H1 (cell line): ENCODE results near the gene RNF151. TPM values are rescaled to one million over a fixed set of nuclear protein-coding genes. Genes with fewer than 3 reads are reported as not detected.
A peak's percentile ranks its signal among the peaks of the same experiment; 100 is the strongest.

Experiments
- CTCF ChIA-PET: fragments of 300-600 bp; sonication (Branson Sonifier 250); formaldehyde crosslinking; loops from one replicate; lab custom pipeline; 2021; ENCODE audit not compliant: partially characterized antibody; lab: Charles Lee
- POLR2A ChIA-PET: fragments of 300-600 bp; sonication (Branson Sonifier 250); formaldehyde crosslinking; loops from one replicate; lab custom pipeline; 2021; ENCODE audit warnings: inconsistent platforms; ENCODE audit not compliant: partially characterized antibody; lab: Charles Lee
- DNase-seq, 2 experiments: peaks; one replicate each; pipeline versions ENCODE4 v3.0.0 to v3.0.0-alpha.2; 2010 to 2022; ENCODE audit warnings: low spot score in 2 of 2, low read depth in 1 of 2, mixed read lengths in 1 of 2
- FAIRE-seq: peaks from 2 replicates; lab custom pipeline; 2011; peaks lifted over from hg19 to GRCh38; lab: Jason Lieb, UNC
- H2AFZ ChIP-seq: 2 replicates; pipeline ENCODE4 v1.8.1; 2012; ENCODE audit warnings: low read length, inconsistent platforms
- H2AK5ac ChIP-seq: 2 replicates; pipeline ENCODE4 v1.6.1; 2013; ENCODE audit warnings: low read depth, low read length
- H2BK120ac ChIP-seq: replicated peaks from 2 replicates; pipeline ENCODE3; 2013; ENCODE audit warnings: low read depth, low read length, inconsistent platforms
- H2BK12ac ChIP-seq: 2 replicates; pipeline ENCODE4 v1.6.1; 2013; ENCODE audit warnings: low read depth, low read length
- H2BK15ac ChIP-seq: 2 replicates; pipeline ENCODE4 v1.6.1; 2013; ENCODE audit warnings: low read length
- H2BK20ac ChIP-seq: 2 replicates; pipeline ENCODE4 v1.6.1; 2013; ENCODE audit warnings: low read length
- H2BK5ac ChIP-seq: 2 replicates; pipeline ENCODE4 v1.6.1; 2013; ENCODE audit warnings: low read depth, low read length
- H3K14ac ChIP-seq: 2 replicates; pipeline ENCODE4 v1.6.1; 2013; ENCODE audit warnings: inconsistent platforms; ENCODE audit not compliant: insufficient read length
- H3K18ac ChIP-seq: 2 replicates; pipeline ENCODE4 v1.6.1; 2013; ENCODE audit warnings: low read length; ENCODE audit errors: extremely low read depth
- H3K23ac ChIP-seq: 2 replicates; pipeline ENCODE4 v1.6.1; 2013; ENCODE audit warnings: inconsistent platforms; ENCODE audit not compliant: insufficient read length
- H3K23me2 ChIP-seq: 2 replicates; pipeline ENCODE4 v1.6.1; 2013; ENCODE audit warnings: low read depth, low read length
- H3K27ac ChIP-seq: 2 replicates; pipeline ENCODE4 v1.6.1; 2011; ENCODE audit warnings: low read depth, low read length, inconsistent platforms
- H3K27me3 ChIP-seq, 4 experiments: replicated peaks in 1 of 4; 1 replicate in 1 of 4; 2 replicates in 3 of 4; pipeline versions ENCODE4 v1.6.1 to v1.8.1; 2011 to 2013; ENCODE audit warnings: low read length in 3 of 4, mild to moderate bottlenecking in 3 of 4, inconsistent platforms in 2 of 4, mixed read lengths in 2 of 4, moderate library complexity in 1 of 4; ENCODE audit not compliant: control insufficient read depth in 3 of 4, insufficient read depth in 3 of 4; ENCODE audit errors: extremely low read depth in 1 of 4
- H3K36me3 ChIP-seq, 4 experiments: 2 replicates each; pipeline versions ENCODE4 v1.6.1 to v1.8.1; 2011 to 2013; ENCODE audit warnings: mild to moderate bottlenecking in 4 of 4, low read length in 3 of 4, moderate library complexity in 2 of 4, control low read depth in 1 of 4, inconsistent platforms in 1 of 4; ENCODE audit not compliant: insufficient read depth in 4 of 4, control insufficient read depth in 2 of 4
- H3K4ac ChIP-seq: replicated peaks from 2 replicates; pipeline ENCODE3; 2013; ENCODE audit warnings: low read length, low read depth, mixed read lengths, inconsistent platforms; ENCODE audit not compliant: insufficient read length
- H3K4me1 ChIP-seq, 4 experiments: replicated peaks in 1 of 4; 1 replicate in 1 of 4; 2 replicates in 3 of 4; pipeline versions ENCODE4 v1.6.1 to v1.8.1; 2011 to 2013; ENCODE audit warnings: low read length in 3 of 4, inconsistent platforms in 2 of 4, mixed read lengths in 1 of 4; ENCODE audit not compliant: insufficient read depth in 4 of 4, control insufficient read depth in 3 of 4
- H3K4me2 ChIP-seq, 2 experiments: 2 replicates each; pipeline versions ENCODE4 v1.6.1 to v1.8.1; 2011 to 2013; ENCODE audit warnings: low read depth in 2 of 2, low read length in 2 of 2, control low read depth in 1 of 2, inconsistent platforms in 1 of 2, mild to moderate bottlenecking in 1 of 2; ENCODE audit not compliant: insufficient read depth in 1 of 2
- H3K4me3 ChIP-seq, 4 experiments: fragments of 200-600, 300-600 bp in 1 of 4; sonication (generic), shearing (Covaris generic), sonication (Bioruptor Twin) in 1 of 4; 2 replicates each; pipeline versions ENCODE4 v1.5.1 to v1.8.1; 2011 to 2016; ENCODE audit warnings: low read length in 4 of 4, low read depth in 3 of 4, control low read depth in 2 of 4, inconsistent platforms in 2 of 4, mild to moderate bottlenecking in 2 of 4, mixed read lengths in 1 of 4, moderate library complexity in 1 of 4; ENCODE audit not compliant: insufficient read depth in 2 of 4; ENCODE audit errors: extremely low read depth in 1 of 4
- H3K56ac ChIP-seq: replicated peaks from 2 replicates; pipeline ENCODE3; 2013; ENCODE audit warnings: low read depth, mild to moderate bottlenecking, mixed read lengths, low read length, inconsistent platforms; ENCODE audit not compliant: insufficient read length
- H3K79me1 ChIP-seq: 2 replicates; pipeline ENCODE4 v1.6.1; 2013; ENCODE audit warnings: low read depth, low read length, control low read depth
- H3K79me2 ChIP-seq, 2 experiments: 2 replicates each; pipeline versions ENCODE4 v1.6.1 to v1.8.1; 2012 to 2013; ENCODE audit warnings: low read length in 2 of 2, mild to moderate bottlenecking in 2 of 2, inconsistent platforms in 1 of 2; ENCODE audit not compliant: insufficient read depth in 2 of 2, control insufficient read depth in 1 of 2
- H3K9ac ChIP-seq, 4 experiments: replicated peaks in 1 of 4; 1 replicate in 1 of 4; 2 replicates in 3 of 4; pipeline versions ENCODE4 v1.6.1 to v1.8.1; 2011 to 2013; ENCODE audit warnings: low read depth in 3 of 4, low read length in 3 of 4, control low read depth in 2 of 4, mild to moderate bottlenecking in 2 of 4, moderate library complexity in 2 of 4, inconsistent platforms in 1 of 4; ENCODE audit errors: extremely low read depth in 1 of 4
- H3K9me3 ChIP-seq, 2 experiments: 2 replicates each; pipeline versions ENCODE4 v1.6.1 to v1.8.1; 2012 to 2013; ENCODE audit warnings: mild to moderate bottlenecking in 2 of 2, moderate library complexity in 2 of 2, control low read depth in 1 of 2, inconsistent platforms in 1 of 2, low read depth in 1 of 2, low read length in 1 of 2, mixed read lengths in 1 of 2; ENCODE audit not compliant: insufficient read depth in 2 of 2
- H4K20me1 ChIP-seq, 2 experiments: replicated peaks in 1 of 2; 2 replicates each; pipeline versions ENCODE3 to v1.8.1; 2011 to 2013; ENCODE audit warnings: inconsistent platforms in 2 of 2, low read length in 2 of 2, mild to moderate bottlenecking in 1 of 2; ENCODE audit not compliant: insufficient read depth in 2 of 2, control insufficient read depth in 1 of 2
- H4K5ac ChIP-seq: 2 replicates; pipeline ENCODE4 v1.6.1; 2013; ENCODE audit warnings: low read length, low read depth, mixed read lengths, inconsistent platforms; ENCODE audit not compliant: insufficient read length
- H4K8ac ChIP-seq: 2 replicates; pipeline ENCODE4 v1.8.0; 2013; ENCODE audit warnings: mild to moderate bottlenecking, moderate library complexity, low read length, inconsistent platforms; ENCODE audit not compliant: insufficient read depth; ENCODE audit errors: extremely low read depth
- H4K91ac ChIP-seq: replicated peaks from 2 replicates; pipeline ENCODE3; 2013; ENCODE audit warnings: low read length, mixed read lengths, inconsistent platforms; ENCODE audit not compliant: insufficient read length
- BRCA1 ChIP-seq: IDR thresholded peaks from 2 replicates; pipeline ENCODE4 v1.6.1; 2012; ENCODE audit warnings: low read depth, low read length, improper control_type of control experiment
- EP300 ChIP-seq, 2 experiments: IDR thresholded peaks; 1 replicate in 1 of 2; 2 replicates in 1 of 2; pipeline ENCODE4 v1.6.1; 2011 to 2012; ENCODE audit warnings: low read depth in 2 of 2, low read length in 2 of 2, mild to moderate bottlenecking in 2 of 2, borderline replicate concordance in 1 of 2, inconsistent platforms in 1 of 2, moderate library complexity in 1 of 2
- JUND ChIP-seq: IDR thresholded peaks from 2 replicates; pipeline ENCODE4 v1.6.1; 2011; ENCODE audit warnings: mild to moderate bottlenecking, improper control_type of control experiment, low read length
- KDM1A ChIP-seq: fragments of 200-600, 300-600 bp; sonication (generic); IDR thresholded peaks from 2 replicates; pipeline ENCODE4 v1.7.1; 2016; ENCODE audit warnings: mild to moderate bottlenecking, low read length, borderline replicate concordance
- RAD21 ChIP-seq, 2 experiments: IDR thresholded peaks in 1 of 2; conservative IDR thresholded peaks in 1 of 2; 2 replicates each; pipeline ENCODE4 v1.6.1; 2011; ENCODE audit warnings: low read depth in 2 of 2, low read length in 2 of 2, improper control_type of control experiment in 1 of 2, inconsistent platforms in 1 of 2, mild to moderate bottlenecking in 1 of 2, moderate library complexity in 1 of 2
- SIX5 ChIP-seq: IDR thresholded peaks from 2 replicates; pipeline ENCODE4 v1.6.1; 2011; ENCODE audit warnings: mild to moderate bottlenecking, low read depth, low read length
- SUZ12 ChIP-seq: fragments of 200-600 bp; sonication (generic); IDR thresholded peaks from 2 replicates; pipeline ENCODE4 v1.6.1; 2012; ENCODE audit warnings: mild to moderate bottlenecking, inconsistent platforms, low read length, moderate library complexity, mixed read lengths
- TAF1 ChIP-seq: IDR thresholded peaks from 2 replicates; pipeline ENCODE4 v1.6.1; 2011; ENCODE audit warnings: mild to moderate bottlenecking, low read depth, low read length
- YY1 ChIP-seq: IDR thresholded peaks from 2 replicates; pipeline ENCODE4 v1.6.1; 2011; ENCODE audit warnings: low read depth, mild to moderate bottlenecking, low read length
- WGBS, 2 experiments: shearing (Covaris generic) in 1 of 2; methylation state at CpG; one replicate each; pipeline versions ENCODE4 v1.1.6 to v1.1.7; 2013 to 2015; ENCODE audit warnings: low lambda C conversion rate in 2 of 2, mixed read lengths in 2 of 2, inconsistent platforms in 1 of 2, low coverage in 1 of 2, missing lambda C conversion rate in 1 of 2; ENCODE audit not compliant: insufficient replicate concordance in 2 of 2, insufficient coverage in 1 of 2, insufficient read length in 1 of 2; ENCODE audit errors: extremely low coverage in 1 of 2, missing lambda C conversion rate in 1 of 2; 5-methylcytosine and 5-hydroxymethylcytosine counted together
- polyA plus RNA-seq, 7 experiments: library from polyadenylated mRNA; depleted of rRNA in 3 of 7; stranded (reverse) in 5 of 7; unstranded in 2 of 7; fragments of >200 nt in 5 of 7; fragments of 200-250 nt in 2 of 7; gene quantifications; 1 replicate in 5 of 7; 2 replicates in 1 of 7; 4 replicates in 1 of 7; pipeline versions ENCODE4 v1.2.1 to v1.2.3, GENCODE V29; 2011 to 2013; ENCODE audit warnings: missing spikeins in 2 of 7, mixed read lengths in 2 of 7
- total RNA-seq: library from RNA; stranded (reverse); fragmentation: NEBNext Ultra II Directional; extraction: Animal tissue kit (Norgen Biotek cat#: 25700); gene quantifications from 2 replicates; pipeline ENCODE4 v1.2.1, GENCODE V29; 2021
- TF ChIP-seq, protein P1 (sequence below): IDR thresholded peaks from 2 replicates; pipeline ENCODE4 v1.6.1; 2011; ENCODE audit warnings: low read depth, mild to moderate bottlenecking, low read length; ENCODE audit not compliant: insufficient read depth

Gene RNF151
- total and polyA plus RNA-seq, 2 of the 8 experiments (the other 6 are each of a cell fraction or from before 2014, with no cell fraction given) = not detected

DNA sequence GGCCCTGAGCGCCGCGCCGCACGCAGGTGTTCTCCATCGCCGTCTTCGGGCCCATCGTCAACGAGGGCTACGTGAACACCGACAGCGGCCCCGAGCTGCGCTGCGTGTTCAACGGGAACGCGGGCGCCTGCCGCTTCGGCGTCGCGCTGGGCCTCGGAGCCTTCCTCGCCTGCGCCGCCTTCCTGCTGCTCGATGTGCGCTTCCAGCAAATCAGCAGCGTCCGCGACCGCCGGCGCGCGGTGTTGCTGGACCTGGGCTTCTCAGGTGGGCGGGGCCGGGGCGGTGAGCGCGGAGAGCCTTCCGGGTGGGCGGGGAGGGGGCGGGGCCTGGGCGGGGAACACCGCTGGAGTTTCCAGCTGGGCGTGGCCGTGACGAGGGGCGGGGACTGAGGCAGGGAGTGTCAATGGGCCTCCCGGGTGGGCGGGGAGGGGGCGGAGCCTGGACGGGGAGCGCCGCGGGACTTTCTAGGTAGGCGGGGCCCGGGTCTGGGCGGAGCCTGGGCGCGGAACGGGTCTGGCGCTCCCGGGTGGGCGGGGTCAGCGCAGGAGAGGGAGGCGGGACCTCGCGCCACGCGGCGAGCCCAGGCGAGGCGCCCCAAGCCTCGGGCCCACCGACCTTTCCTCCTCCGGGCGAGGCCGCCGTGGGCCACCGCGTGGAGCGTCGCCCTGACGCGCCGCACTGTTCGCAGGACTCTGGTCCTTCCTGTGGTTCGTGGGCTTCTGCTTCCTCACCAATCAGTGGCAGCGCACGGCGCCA, 25.5 kb downstream of the RNF151 start:
- H2BK12ac ChIP-seq = peak overlapping the region; percentile 94
- ChIA-PET POLR2A (interaction anchor here (0.7 to 28.2 kb wide), 20 partner anchors 9 to 200 kb away, joined by 3 to 736 read pairs (median 4); partner anchors contain the start of genes GFER, NDUFB10, NOXO1 and NPW), CTCF (interaction anchor here (2.1 to 6.8 kb wide), 3 partner anchors 10 to 16 kb away, joined by 7 to 55 read pairs (median 8); partner anchors contain the start of gene NOXO1)
- peak overlapping the region; percentile 98 for H4K91ac ChIP-seq
- H3K14ac ChIP-seq = no peak overlapping the region
- no peak overlapping the region for H3K56ac ChIP-seq
- WGBS, 2 experiments = 0% methylated on average over 56 of the region's 96 CpGs; no CpG with 5 or more reads in 1 of the 2 experiments
- peak overlapping the region; percentile 99 for H3K18ac ChIP-seq
- no peak overlapping the region for H3K23ac ChIP-seq
- peak; percentile 85 to 98 for DNase-seq
- peak overlapping the region; percentile 72; the same call in 1 of the 2 replicates for H2BK20ac ChIP-seq
- H3K9me3 ChIP-seq = no peaks in the 10 kb centered on the region
- peak overlapping the region; percentile 99 for H2BK15ac ChIP-seq
- H3K4me3 ChIP-seq = peak overlapping the region; percentile 46 to 82 (median 48)
- peak overlapping the region; percentile 83 to 99 for H3K4me2 ChIP-seq
- H3K79me2 ChIP-seq = no peaks in the 10 kb centered on the region
- peak overlapping the region; percentile 98 for H4K8ac ChIP-seq
- peak overlapping the region; percentile 93 for H4K5ac ChIP-seq
- peak overlapping the region; percentile 69 for H2BK120ac ChIP-seq
- no peak overlapping the region; the same call in 1 of the 2 replicates for H2AK5ac ChIP-seq
- H2BK5ac ChIP-seq = peak overlapping the region; percentile 96
- FAIRE-seq = no peak
- peak overlapping the region; percentile 99 for H3K4ac ChIP-seq
- H3K27ac ChIP-seq = peak overlapping the region; percentile 81; the same call in 1 of the 2 replicates
- H3K23me2 ChIP-seq = peaks cover 22% of the 10 kb centered on the region; the same call in 1 of the 2 replicates
- H3K79me1 ChIP-seq = no peaks in the 10 kb centered on the region
- H4K20me1 ChIP-seq = peaks cover 7 to 10% of the 10 kb centered on the region in 2 experiments
- H2AFZ ChIP-seq = peak overlapping the region; percentile 98; the same call in 1 of the 2 replicates
- peak overlapping the region; percentile 63 to 92 (median 74) for H3K9ac ChIP-seq
- H3K36me3 ChIP-seq = no peaks in the 10 kb centered on the region
- peaks cover 4 to 37% (median 24%) of the 10 kb centered on the region in 4 experiments for H3K27me3 ChIP-seq
- peaks cover 0 to 24% (median 18%) of the 10 kb centered on the region in 4 experiments; a peak in 6 of 7 replicates for H3K4me1 ChIP-seq
- TF ChIP-seq RAD21 (IDR thresholded peaks at IDR 0.05 in 1 of 2, conservative IDR thresholded peaks at IDR 0.05 in 1 of 2; ENCODE audit: low read depth in 2 of 2, low read length in 2 of 2) (no peak), BRCA1 (no peak), YY1 (no peak), TAF1 (no peak), SIX5 (no peak), KDM1A (no peak), JUND (no peak), EP300 (IDR thresholded peaks at IDR 0.05; ENCODE audit: borderline replicate concordance in 1 of 2, low read depth in 2 of 2, low read length in 2 of 2) (no peak), SUZ12 (no peak)
- TF ChIP-seq, protein P1, sequence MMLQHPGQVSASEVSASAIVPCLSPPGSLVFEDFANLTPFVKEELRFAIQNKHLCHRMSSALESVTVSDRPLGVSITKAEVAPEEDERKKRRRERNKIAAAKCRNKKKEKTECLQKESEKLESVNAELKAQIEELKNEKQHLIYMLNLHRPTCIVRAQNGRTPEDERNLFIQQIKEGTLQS = no peak
